HepG2 (cell line): ENCODE data around the gene TMEM229B. TPM values are rescaled to one million over a fixed set of nuclear protein-coding genes. Genes with fewer than 3 reads are reported as not detected.
A peak's percentile ranks its signal among the peaks of the same experiment; 100 is the strongest.

ENCODE experiments used
- AKAP8 ChIP-seq: sonication (generic); formaldehyde crosslinking; IDR thresholded peaks from 2 replicates; pipeline ENCODE4 v1.5.1; 2020; ENCODE audit warnings: mild to moderate bottlenecking, missing genetic modification reagents
- BATF2 ChIP-seq: sonication (generic); formaldehyde crosslinking; IDR thresholded peaks from 2 replicates; pipeline ENCODE4 v1.8.0; 2022; ENCODE audit warnings: mild to moderate bottlenecking, missing genetic modification reagents, moderate library complexity
- BRD4 ChIP-seq: sonication (generic); formaldehyde crosslinking; IDR thresholded peaks from 2 replicates; pipeline ENCODE4 v1.4.0; 2020; ENCODE audit warnings: missing genetic modification reagents
- DRAP1 ChIP-seq: IDR thresholded peaks from 2 replicates; pipeline ENCODE4 v1.6.1; 2016; ENCODE audit warnings: missing genetic modification reagents, missing compliant biosample characterization
- ETV5 ChIP-seq: IDR thresholded peaks from 2 replicates; pipeline ENCODE4 v1.6.1; 2018; ENCODE audit warnings: missing biosample characterization, missing genetic modification reagents, inconsistent platforms, borderline replicate concordance
- FOXC1 ChIP-seq: sonication (generic); formaldehyde crosslinking; IDR thresholded peaks from 2 replicates; pipeline ENCODE4 v1.8.0; 2022; ENCODE audit warnings: mild to moderate bottlenecking, missing genetic modification reagents, borderline replicate concordance
- HMG20A ChIP-seq: IDR thresholded peaks from 2 replicates; pipeline ENCODE4 v1.6.1; 2016; ENCODE audit warnings: borderline replicate concordance
- KLF11 ChIP-seq: IDR thresholded peaks from 2 replicates; pipeline ENCODE4 v1.6.1; 2016; ENCODE audit warnings: missing compliant biosample characterization
- KLF15 ChIP-seq: sonication (generic); formaldehyde crosslinking; IDR thresholded peaks from 2 replicates; pipeline ENCODE4 v1.8.1; 2023; ENCODE audit warnings: borderline replicate concordance, mild to moderate bottlenecking, inconsistent platforms, missing genetic modification reagents, mixed read lengths
- MBNL3 ChIP-seq: fragments of 250-450 bp; sonication (Bioruptor Pico); conservative IDR thresholded peaks from 2 replicates; pipeline ENCODE4 v1.8.0; 2022; ENCODE audit warnings: mild to moderate bottlenecking, inconsistent platforms
- MIER3 ChIP-seq: IDR thresholded peaks from 2 replicates; pipeline ENCODE4 v1.6.1; 2016; ENCODE audit warnings: missing compliant biosample characterization, borderline replicate concordance
- NR1H2 ChIP-seq: sonication (generic); formaldehyde crosslinking; IDR thresholded peaks from 2 replicates; pipeline ENCODE4 v1.8.1; 2022; ENCODE audit warnings: low read depth, missing genetic modification reagents, borderline replicate concordance
- PHF21A ChIP-seq: sonication (generic); formaldehyde crosslinking; IDR thresholded peaks from 2 replicates; pipeline ENCODE4 v1.5.0; 2020; ENCODE audit warnings: mild to moderate bottlenecking, missing genetic modification reagents
- POGZ ChIP-seq: sonication (generic); formaldehyde crosslinking; IDR thresholded peaks from 2 replicates; pipeline ENCODE4 v1.4.0; 2020; ENCODE audit warnings: mild to moderate bottlenecking, missing genetic modification reagents
- RNF2 ChIP-seq: fragments of 450-650 bp; conservative IDR thresholded peaks from 2 replicates; pipeline ENCODE4 v1.6.1; 2016; ENCODE audit warnings: low read depth
- SUZ12 ChIP-seq: fragments of 150-350 bp; IDR thresholded peaks from 2 replicates; pipeline ENCODE4 v1.6.1; 2014; ENCODE audit warnings: low read depth, low read length
- THAP11 ChIP-seq: IDR thresholded peaks from 2 replicates; pipeline ENCODE4 v1.6.1; 2016; ENCODE audit warnings: missing biosample characterization, missing genetic modification reagents
- ZBTB39 ChIP-seq: sonication (generic); formaldehyde crosslinking; IDR thresholded peaks from 2 replicates; pipeline ENCODE4 v1.5.0; 2020; ENCODE audit warnings: missing genetic modification reagents
- ZBTB7A ChIP-seq: sonication (generic); formaldehyde crosslinking; IDR thresholded peaks from 2 replicates; pipeline ENCODE4 v1.8.0; 2022; ENCODE audit warnings: mild to moderate bottlenecking, missing genetic modification reagents
- ZFP36 ChIP-seq: fragments of 150-350 bp; IDR thresholded peaks from 2 replicates; pipeline ENCODE4 v1.6.1; 2018; ENCODE audit warnings: borderline replicate concordance, low read length, low read depth; ENCODE audit not compliant: partially characterized antibody
- ZNF143 ChIP-seq: sonication (generic); formaldehyde crosslinking; IDR thresholded peaks from 2 replicates; pipeline ENCODE4 v1.4.0; 2020; ENCODE audit warnings: missing genetic modification reagents
- ZNF232 ChIP-seq: sonication (generic); formaldehyde crosslinking; IDR thresholded peaks from 2 replicates; pipeline ENCODE4 v1.4.0; 2020; ENCODE audit warnings: missing genetic modification reagents, borderline replicate concordance
- ZNF333 ChIP-seq: sonication (generic); formaldehyde crosslinking; IDR thresholded peaks from 2 replicates; pipeline ENCODE4 v1.4.0; 2020; ENCODE audit warnings: mild to moderate bottlenecking, missing genetic modification reagents, borderline replicate concordance
- polyA plus RNA-seq, 8 experiments: library from polyadenylated mRNA; depleted of rRNA in 3 of 8; stranded (reverse) in 7 of 8; unstranded in 1 of 8; fragments of >200 nt; fragmentation: Illumina TruSeq in 4 of 8; extraction: Trizol in 4 of 8; gene quantifications; 2 replicates each; pipeline versions ENCODE4 v1.2.1 to v1.2.3, GENCODE V29; 2011 to 2016; ENCODE audit warnings: low read depth in 4 of 8, missing spikeins in 1 of 8, mixed read lengths in 1 of 8; ENCODE audit not compliant: insufficient read depth in 1 of 8
- total RNA-seq, 5 experiments: library from RNA; depleted of rRNA; stranded (reverse); fragments of >200 nt; fragmentation: Illumina TruSeq; extraction: Trizol; gene quantifications; 2 replicates each; pipeline ENCODE4 v1.2.3, GENCODE V29; 2016; ENCODE audit warnings: low read depth in 1 of 5
- TF ChIP-seq, protein P1 (sequence below): sonication (generic); formaldehyde crosslinking; IDR thresholded peaks from 2 replicates; pipeline ENCODE4 v1.9.0; 2022; ENCODE audit warnings: missing genetic modification reagents, mild to moderate bottlenecking, borderline replicate concordance
- TF ChIP-seq, protein P2 (sequence below): sonication (generic); formaldehyde crosslinking; IDR thresholded peaks from 2 replicates; pipeline ENCODE4 v1.4.0; 2020; ENCODE audit warnings: missing genetic modification reagents, mild to moderate bottlenecking, borderline replicate concordance

Gene TMEM229B
- total and polyA plus RNA-seq, 2 of the 13 experiments (the other 11 are each of a cell fraction or from before 2014, with no cell fraction given), result 0.69 to 1.1 TPM

DNA sequence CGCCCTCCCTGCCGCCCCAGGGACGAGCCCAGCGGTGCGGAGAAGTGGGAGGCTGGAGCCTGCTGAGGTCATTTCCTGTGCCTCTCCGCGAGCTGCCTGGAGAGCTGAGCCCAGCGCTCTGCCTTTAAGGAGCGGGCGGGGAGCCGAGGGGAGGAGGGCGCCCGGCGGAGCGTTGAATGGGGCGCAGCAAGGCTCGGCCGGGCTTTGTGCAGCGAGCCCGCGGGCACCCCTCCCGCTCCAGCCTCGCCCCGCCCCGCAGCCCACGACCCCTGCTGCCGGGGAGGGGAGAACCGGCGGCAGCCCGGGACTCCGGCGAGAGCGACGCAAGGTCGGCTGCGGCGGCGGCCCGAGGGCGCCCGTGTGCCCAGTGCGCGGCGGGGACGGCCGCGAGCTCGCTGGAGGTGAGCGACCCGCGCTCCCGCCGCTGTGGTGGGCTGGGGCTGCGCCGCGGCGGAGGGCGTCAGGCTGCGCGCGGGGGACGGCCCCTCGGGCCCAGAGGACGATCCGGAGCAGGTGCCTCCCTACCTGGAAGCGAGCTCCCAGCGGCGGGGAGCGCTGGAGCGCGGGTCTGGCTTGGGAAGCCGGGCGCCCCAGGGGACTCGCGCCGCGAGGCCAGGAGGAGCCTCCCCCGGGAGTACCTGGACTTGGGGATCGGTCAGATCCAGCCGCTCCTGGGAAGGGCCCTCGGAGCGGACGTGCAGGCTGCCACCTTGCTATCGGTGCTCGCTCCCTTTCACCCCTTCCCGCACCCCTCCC lies 44.7 kb upstream of the TMEM229B start, which contains the start of gene PLEKHH1 (continued):
- no peak for TF ChIP-seq FOXC1 (CRISPR knock-in tag)
- TF ChIP-seq ZNF333 (CRISPR knock-in tag), result no peak
- TF ChIP-seq HMG20A (CRISPR knock-in tag), result 0 out of 2 replicates have a peak, but pooled peaks have one; percentile 15
- no peak for TF ChIP-seq NR1H2 (CRISPR knock-in tag)
- peak; percentile 45; the same call in 1 of the 2 replicates for TF ChIP-seq POGZ (CRISPR knock-in tag)
- TF ChIP-seq ZBTB39, result no peak
- peak; percentile 76 for TF ChIP-seq DRAP1
- no peak for TF ChIP-seq SUZ12
- no peak for TF ChIP-seq ZNF232 (CRISPR knock-in tag)
- TF ChIP-seq MIER3 (CRISPR knock-in tag), result 0 out of 2 replicates have a peak, but pooled peaks have one; percentile 15
- TF ChIP-seq RNF2, result no peak
- peak; percentile 67; the same call in 1 of the 2 replicates for TF ChIP-seq PHF21A (CRISPR knock-in tag)
- no peak for TF ChIP-seq ZBTB7A (CRISPR knock-in tag)
- no peak for TF ChIP-seq KLF15
- TF ChIP-seq ETV5 (CRISPR knock-in tag), result peak; percentile 53; the same call in 1 of the 2 replicates
- TF ChIP-seq, protein P1, sequence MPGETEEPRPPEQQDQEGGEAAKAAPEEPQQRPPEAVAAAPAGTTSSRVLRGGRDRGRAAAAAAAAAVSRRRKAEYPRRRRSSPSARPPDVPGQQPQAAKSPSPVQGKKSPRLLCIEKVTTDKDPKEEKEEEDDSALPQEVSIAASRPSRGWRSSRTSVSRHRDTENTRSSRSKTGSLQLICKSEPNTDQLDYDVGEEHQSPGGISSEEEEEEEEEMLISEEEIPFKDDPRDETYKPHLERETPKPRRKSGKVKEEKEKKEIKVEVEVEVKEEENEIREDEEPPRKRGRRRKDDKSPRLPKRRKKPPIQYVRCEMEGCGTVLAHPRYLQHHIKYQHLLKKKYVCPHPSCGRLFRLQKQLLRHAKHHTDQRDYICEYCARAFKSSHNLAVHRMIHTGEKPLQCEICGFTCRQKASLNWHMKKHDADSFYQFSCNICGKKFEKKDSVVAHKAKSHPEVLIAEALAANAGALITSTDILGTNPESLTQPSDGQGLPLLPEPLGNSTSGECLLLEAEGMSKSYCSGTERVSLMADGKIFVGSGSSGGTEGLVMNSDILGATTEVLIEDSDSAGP (CRISPR knock-in tag), result peak; percentile 98
- no peak for TF ChIP-seq ZFP36
- TF ChIP-seq THAP11 (CRISPR knock-in tag), result peak; percentile 71
- TF ChIP-seq AKAP8, result no peak
- TF ChIP-seq BATF2 (CRISPR knock-in tag), result no peak
- TF ChIP-seq MBNL3 (CRISPR knock-in tag), result no peak
- TF ChIP-seq BRD4, result 0 out of 2 replicates have a peak, but pooled peaks have one; percentile 25
- no peak for TF ChIP-seq ZNF143 (CRISPR knock-in tag)
- no peak for TF ChIP-seq KLF11 (CRISPR knock-in tag)
- TF ChIP-seq, protein P2, sequence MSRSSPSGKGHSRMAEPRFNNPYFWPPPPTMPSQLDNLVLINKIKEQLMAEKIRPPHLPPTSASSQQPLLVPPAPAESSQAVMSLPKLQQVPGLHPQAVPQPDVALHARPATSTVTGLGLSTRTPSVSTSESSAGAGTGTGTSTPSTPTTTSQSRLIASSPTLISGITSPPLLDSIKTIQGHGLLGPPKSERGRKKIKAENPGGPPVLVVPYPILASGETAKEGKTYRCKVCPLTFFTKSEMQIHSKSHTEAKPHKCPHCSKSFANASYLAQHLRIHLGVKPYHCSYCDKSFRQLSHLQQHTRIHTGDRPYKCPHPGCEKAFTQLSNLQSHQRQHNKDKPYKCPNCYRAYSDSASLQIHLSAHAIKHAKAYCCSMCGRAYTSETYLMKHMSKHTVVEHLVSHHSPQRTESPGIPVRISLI (CRISPR knock-in tag), result no peak
